PC-9 (cell line): Measurements from ENCODE around the gene RPTOR. TPM values are rescaled to one million over a fixed set of nuclear protein-coding genes. Genes with fewer than 3 reads are reported as not detected.

Source experiments
- BruUV-seq: library from RNA; stranded (reverse); fragments of 400-500 nt; replicated peaks from 2 replicates; lab custom pipeline; 2021; lab: Mats Ljungman, UMichigan
- CTCF ChIA-PET: fragments of 300-600 bp; sonication (Branson Sonifier 250); formaldehyde crosslinking; loops from one replicate; lab custom pipeline; 2022; ENCODE audit warnings: antibody characterized with exemption; lab: Charles Lee
- POLR2A ChIA-PET: fragments of 300-600 bp; sonication (Branson Sonifier 250); formaldehyde crosslinking; loops from one replicate; lab custom pipeline; 2022; ENCODE audit warnings: antibody characterized with exemption; ENCODE audit not compliant: unreplicated experiment; lab: Charles Lee
- DNase-seq, 2 experiments: peaks; one replicate each; pipeline versions ENCODE4 v3.0.0 to v3.0.0-alpha.2; 2015 to 2022; ENCODE audit warnings: mixed read lengths in 1 of 2
- H2AFZ ChIP-seq: fragments of 200-600 bp; sonication (generic); 2 replicates; pipeline ENCODE4 v1.8.1; 2017; ENCODE audit warnings: antibody characterized with exemption
- H3F3A ChIP-seq: fragments of 200-600 bp; sonication (generic); 2 replicates; pipeline ENCODE4 v1.8.1; 2017; ENCODE audit warnings: antibody characterized with exemption, mild to moderate bottlenecking, low read depth; ENCODE audit not compliant: insufficient read depth
- H3K27ac ChIP-seq: fragments of 200-600 bp; sonication (generic); 2 replicates; pipeline ENCODE4 v1.6.1; 2016; ENCODE audit warnings: mixed run types
- H3K27me3 ChIP-seq: fragments of 200-600 bp; sonication (generic); 2 replicates; pipeline ENCODE4 v1.6.1; 2016; ENCODE audit warnings: low read depth, mixed run types; ENCODE audit not compliant: insufficient read depth
- H3K36me3 ChIP-seq: fragments of 200-600 bp; sonication (generic); 2 replicates; pipeline ENCODE4 v1.6.1; 2016; ENCODE audit warnings: low read depth, mixed run types
- H3K4me1 ChIP-seq: fragments of 200-600 bp; sonication (generic); replicated peaks from 2 replicates; pipeline ENCODE4 v1.6.1; 2016; ENCODE audit warnings: mixed run types; ENCODE audit not compliant: insufficient read depth
- H3K4me2 ChIP-seq: fragments of 200-600 bp; sonication (generic); 2 replicates; pipeline ENCODE4 v1.6.1; 2017; ENCODE audit warnings: mixed run types
- H3K4me3 ChIP-seq: fragments of 200-600 bp; sonication (generic); 2 replicates; pipeline ENCODE4 v1.6.1; 2016; ENCODE audit warnings: mixed run types
- H3K79me2 ChIP-seq: fragments of 200-600 bp; sonication (generic); 2 replicates; pipeline ENCODE4 v1.6.1; 2017; ENCODE audit warnings: low read depth, mixed run types
- H3K9me2 ChIP-seq: fragments of 200-600 bp; sonication (generic); 2 replicates; pipeline ENCODE4 v1.8.1; 2017; ENCODE audit warnings: mild to moderate bottlenecking; ENCODE audit not compliant: insufficient read depth
- H3K9me3 ChIP-seq: fragments of 200-600 bp; sonication (generic); 2 replicates; pipeline ENCODE4 v1.8.1; 2016; ENCODE audit warnings: low read depth; ENCODE audit not compliant: insufficient read depth
- H4K20me1 ChIP-seq: fragments of 200-600 bp; sonication (generic); 2 replicates; pipeline ENCODE4 v1.8.1; 2017; ENCODE audit not compliant: insufficient read depth
- CTCF ChIP-seq: fragments of 200-600 bp; sonication (generic); conservative IDR thresholded peaks from 2 replicates; pipeline ENCODE4 v1.6.1; 2017; ENCODE audit warnings: mixed run types, antibody characterized with exemption, mild to moderate bottlenecking, moderate library complexity
- EZH2 ChIP-seq: fragments of 200-600 bp; sonication (generic); IDR thresholded peaks from 2 replicates; pipeline ENCODE4 v1.8.0; 2017; ENCODE audit warnings: antibody characterized with exemption, low read depth
- intact Hi-C: fragments of 100-400 bp; cut with micrococcal nuclease; formaldehyde crosslinking; loops from one replicate; pipeline ENCODE4 v1.10.0; 2022; ENCODE audit not compliant: unreplicated experiment
- total RNA-seq: library from RNA; stranded (reverse); gene quantifications from 2 replicates; pipeline ENCODE4 v1.2.3, GENCODE V29; 2021

Gene RPTOR
- total RNA-seq, 1 experiment from 2014 or later: 50.8 TPM

GRCh38 chr17:80708480-80708879, 163.8 kb downstream of the RPTOR start:
- intact Hi-C loops: no loop called here
- ChIA-PET POLR2A (no interaction called here), CTCF (interaction anchor here (0.7 kb wide), 1 partner anchor 281 kb away, joined by 9 read pairs; no protein-coding TSS in a partner anchor)
- no peak for DNase-seq
- no peaks in the 10 kb centered on the region for H3K4me1 ChIP-seq
- H3F3A ChIP-seq: no peaks in the 10 kb centered on the region
- no peaks in the 10 kb centered on the region for H3K9me2 ChIP-seq
- TF ChIP-seq CTCF: no peak
- no peak for TF ChIP-seq EZH2
- BruUV-seq: no TSS peak
- H3K27ac ChIP-seq: no peak overlapping the region
- H4K20me1 ChIP-seq: no peaks in the 10 kb centered on the region
- no peaks in the 10 kb centered on the region for H3K27me3 ChIP-seq
- no peaks in the 10 kb centered on the region for H3K36me3 ChIP-seq
- no peak overlapping the region for H3K4me3 ChIP-seq
- H3K79me2 ChIP-seq: peaks cover 6% of the 10 kb centered on the region; the same call in 1 of the 2 replicates
- H3K4me2 ChIP-seq: no peak overlapping the region
- H2AFZ ChIP-seq: no peak overlapping the region
- H3K9me3 ChIP-seq: no peaks in the 10 kb centered on the region

- Histone ChIP-seq H3K4me2 (no peak overlapping the region), H3K36me3 (no peaks in the 10 kb centered on the region), H3K27me3 (no peaks in the 10 kb centered on the region), H3K4me3 (no peak overlapping the region), H3K9me2 (no peaks in the 10 kb centered on the region), H3K27ac (no peak overlapping the region), H4K20me1 (no peaks in the 10 kb centered on the region), H3F3A (no peaks in the 10 kb centered on the region), H3K79me2 (peaks cover 6% of the 10 kb centered on the region; the same call in 1 of the 2 replicates), H3K9me3 (no peaks in the 10 kb centered on the region), H2AFZ (no peak overlapping the region), H3K4me1 (no peaks in the 10 kb centered on the region)
- DNase-seq: no peak
- intact Hi-C loops: no loop called here
- BruUV-seq: no TSS peak
- CTCF ChIA-PET: no interaction called here
- no peak for TF ChIP-seq EZH2
- POLR2A ChIA-PET: no interaction called here
These were observed 164.6 kb downstream of the RPTOR start for GRCh38 chr17:80709090-80709695.

GRCh38 chr17:80710714-80711302, 166.2 kb downstream of the RPTOR start:
- H3K9me3 ChIP-seq: no peaks in the 10 kb centered on the region
- no peak overlapping the region for H3K4me2 ChIP-seq
- H3K79me2 ChIP-seq: no peaks in the 10 kb centered on the region; the same call in 1 of the 2 replicates
- DNase-seq: no peak
- H3K4me3 ChIP-seq: no peak overlapping the region
- no peak overlapping the region for H2AFZ ChIP-seq
- H3F3A ChIP-seq: no peaks in the 10 kb centered on the region
- H3K27me3 ChIP-seq: no peaks in the 10 kb centered on the region
- POLR2A ChIA-PET: no interaction called here
- H4K20me1 ChIP-seq: no peaks in the 10 kb centered on the region
- no TSS peak for BruUV-seq
- no peaks in the 10 kb centered on the region for H3K9me2 ChIP-seq
- CTCF ChIA-PET: no interaction called here
- TF ChIP-seq EZH2: no peak
- TF ChIP-seq CTCF: no peak
- H3K27ac ChIP-seq: no peak overlapping the region
- intact Hi-C loops: no loop called here
- H3K36me3 ChIP-seq: no peaks in the 10 kb centered on the region
- no peaks in the 10 kb centered on the region for H3K4me1 ChIP-seq
